HG02852 (cell line): ENCODE measurements around the gene C1orf167.
A peak's percentile ranks its signal among the peaks of the same experiment; 100 is the strongest.
"Not testable (repeated sequence)": the region's sequence is repeated elsewhere in the genome, so short reads cannot be mapped to it uniquely, and the experiment has no call there.

Experiments used
- ATAC-seq: cut with Tn5 transposase; IDR thresholded peaks from one replicate; pipeline ENCODE4 v1.9.1; 2021; ENCODE audit warnings: mild to moderate bottlenecking, moderate library complexity; ENCODE audit not compliant: unreplicated experiment

Gene C1orf167

DNA sequence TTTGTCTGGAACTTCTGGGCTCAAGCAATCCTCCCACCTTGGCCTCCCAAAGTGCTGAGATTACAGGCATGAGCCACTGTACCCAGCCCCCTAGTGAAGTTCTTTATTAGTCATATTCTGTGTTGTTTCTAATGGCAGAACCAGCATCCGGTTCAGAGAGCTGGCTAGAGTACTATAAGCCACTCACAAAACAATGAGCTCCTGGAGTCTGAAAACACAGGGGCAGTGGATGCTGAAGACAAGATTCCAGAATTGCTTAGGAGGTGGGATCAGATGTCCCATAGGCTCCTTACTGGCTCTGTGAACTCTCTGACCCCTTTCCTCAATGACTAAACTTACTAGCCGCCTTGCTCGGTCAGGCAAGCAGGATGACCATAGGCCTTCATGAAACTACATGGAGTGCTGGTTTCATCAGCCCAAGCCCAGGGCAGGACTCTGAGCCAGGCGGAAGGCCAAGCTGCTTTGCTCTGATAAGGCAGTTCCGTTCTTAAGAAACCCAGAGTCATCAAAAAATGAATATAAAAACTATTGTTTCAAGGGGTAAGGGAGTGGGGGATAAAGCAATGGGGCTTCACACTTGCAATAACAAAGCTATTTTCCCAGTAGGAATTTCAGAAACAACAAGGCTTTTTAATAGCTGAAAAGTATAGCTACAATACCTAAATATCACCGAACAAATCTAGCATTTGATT is 35.7 kb downstream of the C1orf167 start:
- ATAC-seq, result no peak

- ATAC-seq, result no peak
Observed at GRCh38 chr1:11799099-11799498, 37.1 kb downstream of the C1orf167 start.

DNA sequence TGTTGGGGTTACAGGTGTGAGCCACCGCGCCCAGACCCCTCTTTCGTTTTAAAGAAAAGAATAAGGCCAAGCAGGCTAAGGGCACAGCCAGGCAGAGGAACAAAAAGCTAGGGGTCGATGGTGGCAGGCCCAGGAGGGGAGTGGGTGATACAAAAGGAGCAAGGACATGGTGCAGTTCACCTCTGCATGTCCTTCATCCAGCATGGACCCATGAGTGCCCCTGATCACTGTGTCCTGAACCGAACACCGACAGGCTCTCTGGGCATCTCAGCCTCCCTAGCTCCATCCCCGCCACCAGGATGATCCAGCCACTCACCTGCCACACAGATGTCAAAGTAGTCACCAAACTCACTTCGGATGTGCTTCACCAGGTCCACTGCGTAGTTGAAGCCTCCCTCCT is 37.9 kb downstream of the C1orf167 start:
- no peak for ATAC-seq

DNA sequence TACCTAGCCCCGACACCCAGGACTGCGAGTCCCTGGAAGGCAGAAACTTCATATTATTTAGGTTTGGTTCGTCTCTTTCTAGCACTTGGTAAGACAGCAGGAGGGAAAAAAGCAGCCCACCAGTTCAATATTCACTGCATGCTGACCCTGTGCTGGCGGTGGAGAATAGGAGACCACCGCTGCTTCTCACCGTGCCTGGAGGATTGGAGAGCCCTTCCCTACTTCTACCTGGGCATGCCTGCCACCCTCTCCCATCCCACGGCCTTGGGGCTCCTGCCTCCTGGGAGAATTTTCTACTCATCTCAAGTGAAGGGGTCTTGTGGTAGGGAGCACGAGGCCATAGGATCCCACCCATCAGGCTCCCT is 38.4 kb downstream of the C1orf167 start:
- no peak for ATAC-seq

- ATAC-seq, result no peak
Observed at GRCh38 chr1:11800756-11801433, 38.9 kb downstream of the C1orf167 start.

GRCh38 chr1:11802616-11802972 is 40.6 kb downstream of the C1orf167 start:
- no peak for ATAC-seq

DNA sequence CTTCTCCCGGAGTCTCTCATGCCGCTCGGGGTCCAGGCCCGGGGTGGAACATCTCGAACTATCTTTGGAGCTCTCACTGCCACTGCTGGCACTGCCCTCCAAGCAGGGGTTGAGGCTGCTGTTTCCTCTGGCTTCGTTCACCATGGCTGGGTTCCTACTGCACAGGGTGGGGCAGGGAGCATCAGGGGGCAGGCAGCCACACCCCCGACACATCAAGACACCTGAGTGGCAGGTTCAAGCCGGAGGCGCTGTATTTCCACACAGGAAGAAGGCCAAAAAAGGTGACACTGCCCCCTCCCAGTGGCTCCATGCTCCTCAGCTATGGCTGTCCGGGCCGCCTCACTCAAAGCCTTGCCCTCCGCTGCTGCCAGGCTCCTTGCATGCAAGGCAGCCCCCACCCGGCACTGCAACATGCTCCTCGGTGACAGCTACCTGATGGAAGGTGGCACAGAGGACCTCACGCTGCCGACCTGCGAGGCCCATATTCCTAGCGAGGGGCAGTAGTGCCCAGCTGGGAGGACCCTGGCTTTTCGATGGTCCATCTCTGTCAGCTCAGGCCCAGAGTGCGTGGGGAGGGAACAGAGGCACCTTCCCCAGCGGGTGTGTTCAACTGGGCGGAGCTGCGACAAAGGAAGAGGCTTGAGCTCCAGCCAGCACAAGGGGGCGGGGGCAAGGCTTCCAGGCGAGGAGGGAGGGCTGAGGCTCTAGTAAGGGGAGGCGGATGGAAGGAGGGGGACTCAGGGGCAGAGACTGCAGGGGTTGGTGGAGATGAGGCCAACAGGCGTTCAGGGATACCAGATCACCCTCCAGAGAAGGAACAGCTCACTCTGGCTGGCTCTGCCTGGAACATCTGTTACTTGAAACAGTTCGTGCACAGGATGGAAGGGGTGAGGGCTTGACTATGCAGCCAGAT is 41.2 kb downstream of the C1orf167 start:
- no peak for ATAC-seq

DNA sequence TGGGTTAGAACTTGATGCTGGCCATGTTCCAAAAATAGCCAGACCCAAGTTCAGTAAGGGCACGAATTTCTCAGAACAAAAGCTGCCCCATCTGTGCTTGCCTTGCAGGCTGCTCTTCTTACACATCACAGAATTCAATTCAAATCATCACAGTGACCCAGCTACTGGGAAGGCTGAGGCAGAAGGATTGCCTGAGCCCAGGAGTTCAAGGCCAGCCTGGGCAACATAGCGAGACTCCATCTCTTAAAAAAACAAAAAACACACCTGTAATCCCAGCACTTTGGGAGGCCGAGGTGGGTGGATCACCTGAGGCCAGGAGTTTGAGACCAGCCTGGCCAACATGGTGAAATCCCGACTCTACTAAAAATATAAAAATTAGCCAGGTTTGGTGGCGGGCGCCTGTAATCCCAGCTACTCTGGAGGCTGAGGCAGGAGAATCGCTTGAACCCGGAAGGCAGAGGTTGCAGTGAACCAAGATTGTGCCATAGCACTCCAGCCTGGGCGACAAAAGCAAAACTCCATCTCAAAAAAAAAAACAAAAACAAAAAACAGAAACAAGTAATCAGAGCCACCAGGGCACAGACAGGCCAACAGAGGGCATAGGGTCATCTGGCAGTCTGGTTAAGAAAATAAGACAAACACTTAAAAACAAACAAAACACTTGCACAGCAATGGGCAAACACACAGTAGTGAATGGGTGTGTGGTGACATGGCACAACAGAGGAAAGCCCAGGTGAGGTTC is 42.1 kb downstream of the C1orf167 start:
- ATAC-seq, result not testable (repeated sequence)

DNA sequence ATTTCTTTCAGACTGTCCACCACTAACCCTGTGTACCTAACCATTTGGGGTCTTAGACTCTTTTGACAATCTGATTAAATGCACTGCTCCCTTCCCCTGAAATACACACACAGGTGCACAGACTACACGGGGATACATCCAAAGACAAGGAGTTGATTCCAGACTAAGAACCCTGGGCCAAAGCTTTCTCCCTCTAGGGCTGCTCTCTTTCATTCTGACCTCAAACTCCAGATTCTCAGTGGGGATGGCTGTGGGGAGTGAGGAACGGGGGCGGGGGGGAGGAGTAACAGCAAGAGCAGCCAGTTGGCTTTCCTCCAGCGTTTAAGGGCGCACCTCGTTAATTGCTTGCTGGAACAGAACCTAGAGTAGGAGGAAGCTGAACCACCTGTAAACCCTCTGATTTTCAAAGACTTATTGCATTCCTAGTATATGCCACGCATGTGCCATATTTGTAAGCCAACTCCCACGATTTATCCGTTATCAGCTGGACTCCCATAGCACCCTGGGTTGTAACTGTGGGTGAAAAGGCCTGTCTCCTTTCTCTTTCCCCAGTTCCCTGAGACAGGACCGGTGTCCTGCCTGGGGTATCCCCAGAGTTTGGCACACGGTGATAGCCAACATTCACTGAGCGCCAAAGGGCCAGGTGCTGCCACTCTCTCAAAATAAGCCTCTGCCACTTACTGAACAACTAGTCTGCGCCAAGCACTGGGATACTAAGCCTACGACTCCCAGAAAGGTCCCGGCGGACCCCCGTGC is 42.9 kb downstream of the C1orf167 start:
- ATAC-seq, result peak; percentile 1

DNA sequence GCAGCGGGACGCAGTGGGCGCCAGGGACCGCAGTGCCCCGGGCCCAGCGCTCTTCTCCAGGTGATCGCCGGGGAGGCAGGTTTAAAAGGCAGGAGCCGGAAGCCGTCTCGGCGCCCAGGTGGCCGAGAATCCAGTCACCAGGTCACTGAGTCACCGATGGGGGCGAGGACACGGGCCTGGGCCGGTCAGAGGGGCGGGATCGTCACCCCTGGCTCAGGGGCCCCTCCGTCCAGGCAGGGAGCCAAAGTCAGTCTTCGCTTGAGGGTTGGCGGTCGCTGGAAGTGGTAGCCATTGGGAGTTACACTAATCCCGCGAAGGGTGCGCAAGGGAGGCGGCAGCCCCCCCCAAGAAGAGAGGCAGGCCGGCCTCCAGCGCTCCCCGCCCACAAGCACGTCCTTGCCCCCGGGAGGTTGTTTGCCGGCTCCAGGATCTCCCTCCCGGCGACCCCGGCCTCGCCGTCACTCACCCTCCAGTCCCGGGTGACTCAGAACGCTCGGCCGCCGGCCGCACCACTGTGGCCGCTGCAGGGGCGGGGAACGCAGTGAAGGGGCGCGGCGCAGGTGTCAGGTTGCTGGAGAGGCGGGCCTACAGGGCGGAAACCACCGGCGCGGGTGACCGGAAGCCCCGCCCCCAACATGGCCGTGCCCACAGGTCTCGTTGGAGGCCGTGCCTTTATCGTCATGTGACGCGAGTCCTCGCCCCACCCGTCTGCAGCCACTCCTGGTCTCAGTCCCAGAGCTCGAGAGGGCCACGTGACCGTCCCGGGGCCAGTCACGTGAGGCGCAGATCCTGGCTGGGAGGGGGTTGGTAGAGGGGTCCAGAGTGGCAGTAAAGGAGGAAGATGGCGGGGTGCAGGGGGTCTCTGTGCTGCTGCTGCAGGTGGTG is 43.7 kb downstream of the C1orf167 start, which contains the start of the genes CLCN6 and MTHFR:
Gene CLCN6, plus strand, starts transcription at position 770 of the 885 bp plus-strand sequence. Its CDS starts 72 bp downstream, at position 842.
Gene MTHFR, minus strand, starts transcription at position 543 of the 885 bp plus-strand sequence. CDS start 2,848 bp downstream, outside the sequence.
- peak; percentile 77 for ATAC-seq

DNA sequence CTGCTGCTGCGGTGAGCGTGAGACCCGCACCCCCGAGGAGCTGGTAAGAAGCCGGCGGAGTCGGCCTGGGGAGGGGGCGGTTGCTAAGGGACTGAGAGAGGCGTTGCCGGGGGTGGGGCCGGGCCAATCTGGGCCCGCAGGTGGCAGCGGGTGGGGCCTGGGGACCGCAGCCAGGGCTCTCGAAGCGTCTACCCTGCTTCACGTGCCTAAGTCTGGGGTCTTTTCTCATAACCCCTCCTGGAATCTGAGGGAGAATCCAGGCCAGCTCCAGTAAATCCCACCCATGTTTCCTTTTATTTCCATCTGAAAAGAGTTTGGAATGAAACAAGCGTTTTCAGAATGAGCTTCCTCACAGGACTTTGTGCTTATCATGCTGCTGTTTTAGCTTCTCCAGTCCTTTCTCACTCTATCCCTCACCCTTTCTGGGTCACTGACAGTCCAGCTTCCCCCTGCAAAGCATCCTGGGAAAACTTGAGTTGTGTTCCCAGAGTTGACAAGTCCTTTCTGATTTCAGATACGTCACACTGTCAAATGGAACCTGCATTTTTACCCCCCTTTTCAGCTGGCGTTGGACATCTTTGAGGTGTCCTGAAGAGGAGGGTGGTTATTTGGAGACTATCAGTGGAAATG is 44.4 kb downstream of the C1orf167 start:
- ATAC-seq, result peak; percentile 42

DNA sequence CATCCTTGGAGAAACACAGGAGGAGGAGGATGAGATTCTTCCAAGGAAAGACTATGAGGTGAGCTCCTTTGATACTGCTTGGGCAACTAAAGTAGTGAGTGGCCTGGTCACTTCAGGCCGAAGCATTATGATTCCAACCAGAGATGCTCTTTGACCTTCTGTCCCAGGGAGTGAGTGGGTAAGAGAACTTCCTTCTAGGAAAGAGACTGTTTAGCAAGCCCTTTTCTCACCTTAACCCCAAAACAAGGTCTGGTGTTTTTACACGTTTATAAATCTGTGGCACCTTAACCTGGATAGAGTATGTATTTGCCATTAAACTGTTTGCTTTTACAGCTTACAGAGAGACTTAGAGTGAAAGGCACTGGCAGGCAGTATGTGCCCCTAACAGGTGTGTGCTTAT is 45.1 kb downstream of the C1orf167 start:
- ATAC-seq, result no peak

- no peak for ATAC-seq
Observed at GRCh38 chr1:11813021-11813420, 51.0 kb downstream of the C1orf167 start.

DNA sequence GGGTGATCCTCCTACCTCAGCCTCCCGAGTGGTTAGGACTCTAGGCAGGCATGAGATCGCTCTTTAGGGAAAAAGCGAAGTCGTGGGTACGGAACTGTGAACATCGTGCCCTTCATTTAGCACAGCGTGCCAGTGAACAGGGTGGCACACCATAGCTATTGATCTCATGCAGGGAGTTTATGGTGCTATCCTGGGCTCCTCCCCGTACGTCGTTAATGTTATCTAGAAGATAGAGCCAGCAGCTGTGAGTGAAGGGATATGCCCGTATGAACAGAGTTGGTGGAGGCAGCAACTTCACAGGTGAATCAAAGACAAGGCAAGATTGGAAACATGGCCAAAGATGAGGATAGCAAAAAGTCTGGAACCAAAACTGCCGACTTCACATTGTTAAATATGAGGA is 55.2 kb downstream of the C1orf167 start:
- no peak for ATAC-seq

DNA sequence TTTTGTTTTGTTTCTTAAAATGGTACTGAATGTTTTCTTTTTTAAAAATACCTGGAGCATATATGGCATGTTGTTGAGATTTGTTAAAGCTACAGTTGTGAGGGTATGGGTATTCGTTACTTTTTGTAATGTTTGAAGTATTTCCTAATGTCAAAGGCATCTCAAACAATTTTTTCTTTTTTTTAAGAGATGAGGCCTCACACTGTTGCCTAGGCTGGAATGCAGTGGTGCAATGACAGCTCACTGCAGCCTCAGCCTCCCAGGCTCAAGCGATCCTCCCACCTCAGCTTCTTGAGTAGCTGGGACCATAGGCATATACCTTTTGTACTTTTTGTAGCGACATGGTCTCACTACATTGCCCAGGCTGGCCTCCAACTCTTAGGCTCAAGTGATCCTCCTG is 60.1 kb downstream of the C1orf167 start:
- no peak for ATAC-seq

- no peak for ATAC-seq
Observed at GRCh38 chr1:11823366-11824137, 61.6 kb downstream of the C1orf167 start.

DNA sequence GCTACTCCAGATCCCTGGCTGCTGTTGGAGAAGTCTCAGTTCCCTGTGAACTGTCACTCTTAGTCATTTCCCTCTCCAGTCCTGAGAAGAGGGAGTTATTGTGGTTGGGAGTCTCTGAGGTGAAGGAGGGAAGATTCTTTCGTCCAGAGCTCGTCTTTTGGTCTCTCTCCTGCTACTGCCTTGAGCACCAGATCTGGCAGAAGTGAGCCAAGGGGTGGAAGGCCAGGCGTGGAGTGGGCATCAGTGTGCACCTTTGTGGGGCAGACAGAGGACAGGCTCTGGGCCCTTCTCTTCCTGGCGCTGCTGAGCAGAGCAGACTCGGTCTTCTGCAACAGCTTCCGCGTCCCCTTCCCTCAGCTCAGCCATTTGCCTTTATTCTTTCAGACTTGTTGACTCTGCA is 63.1 kb downstream of the C1orf167 start:
- no peak for ATAC-seq

GRCh38 chr1:11826946-11827345 is 65.0 kb downstream of the C1orf167 start:
- no peak for ATAC-seq
